Stimulated activated CD4-positive, alpha-beta T cell treated with anti-CD3 and anti-CD28 coated beads, Interleukin-2, amount 100 ng/mL, for 24 hours (primary cell): Measurements from ENCODE around the gene KCNN3.

ENCODE experiments used
- DNase-seq, 2 donors: peaks; one replicate each; pipeline ENCODE4 v3.0.0-alpha.2; 2020

The KCNN3 gene

GRCh38 chr1:154791292-154792166 is 78.6 kb downstream of the KCNN3 start:
- DNase-seq = peak; percentile 72 to 76

- no peak for DNase-seq
These were observed 81.2 kb downstream of the KCNN3 start for GRCh38 chr1:154788886-154789285.

DNA sequence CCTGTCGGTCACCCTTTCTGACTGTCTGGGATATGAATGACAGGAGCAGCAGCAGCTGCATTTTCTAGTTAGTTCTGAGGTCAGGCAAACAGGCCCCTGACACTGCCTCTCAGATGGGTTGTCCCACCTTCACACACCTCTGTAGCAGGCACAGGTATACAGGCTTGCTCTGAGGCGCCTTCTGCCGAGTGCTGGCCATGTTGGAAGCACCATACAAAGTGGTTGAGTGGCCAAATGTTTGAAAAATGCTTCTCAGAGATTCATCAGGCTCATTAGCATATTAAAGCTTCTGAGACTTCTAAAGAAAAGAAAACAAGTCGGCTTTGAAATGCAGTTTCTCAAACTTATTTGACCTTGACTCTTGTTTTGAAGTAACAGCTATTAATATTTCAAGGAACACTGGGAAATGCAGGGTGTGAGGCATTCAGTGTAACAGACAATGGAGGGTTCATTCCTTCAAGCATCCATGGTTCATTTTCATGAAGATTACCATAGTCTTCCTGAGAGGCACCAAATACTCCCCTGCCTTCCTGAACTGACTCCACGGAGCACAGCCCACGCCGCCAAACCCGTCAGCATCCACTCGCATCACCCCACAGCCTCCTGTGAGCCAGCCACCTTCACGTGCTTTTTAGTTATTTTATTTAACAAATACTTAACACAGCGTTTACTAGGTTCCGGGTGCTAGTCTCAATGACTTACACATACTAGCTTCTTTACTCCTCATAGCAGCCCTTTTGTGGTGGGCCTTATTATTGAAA is 81.8 kb downstream of the KCNN3 start:
- no peak for DNase-seq

DNA sequence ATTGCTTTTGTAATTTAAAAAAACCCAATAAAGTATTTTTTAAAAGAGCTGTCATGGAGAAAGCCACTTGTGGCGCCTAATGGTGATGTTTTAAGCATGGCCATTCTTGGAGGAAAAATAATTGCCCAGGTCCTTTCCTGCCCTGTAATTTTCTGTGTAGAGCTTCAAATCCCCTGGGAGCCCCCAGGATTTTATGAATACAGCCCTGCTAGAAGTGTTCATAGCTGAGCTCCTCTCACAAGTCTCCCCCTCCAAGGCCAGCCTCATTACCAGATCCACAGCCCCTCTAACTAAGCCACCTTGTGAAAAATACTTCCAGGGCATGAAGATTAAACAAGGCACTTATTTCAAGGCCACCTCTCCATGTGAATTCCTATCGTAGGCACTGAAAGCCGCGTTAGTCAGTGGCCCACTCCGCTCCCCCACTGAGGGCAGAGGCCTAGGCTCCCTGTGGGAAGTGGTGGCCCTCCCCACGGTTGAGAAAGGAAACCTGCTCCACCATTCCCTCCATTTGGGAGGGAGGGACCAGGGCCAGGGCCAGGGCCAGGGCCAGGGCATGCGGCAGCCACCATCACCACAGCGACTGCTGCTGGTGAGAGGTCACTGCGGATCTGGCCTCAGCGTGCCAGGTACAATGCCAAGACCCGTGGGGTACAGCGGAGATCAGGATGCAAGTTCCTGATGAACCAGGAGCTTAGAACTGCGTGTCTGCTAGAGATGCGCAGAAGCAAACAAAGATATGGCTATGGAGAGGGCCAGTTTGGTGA is 83.1 kb downstream of the KCNN3 start:
- no peak for DNase-seq

DNA sequence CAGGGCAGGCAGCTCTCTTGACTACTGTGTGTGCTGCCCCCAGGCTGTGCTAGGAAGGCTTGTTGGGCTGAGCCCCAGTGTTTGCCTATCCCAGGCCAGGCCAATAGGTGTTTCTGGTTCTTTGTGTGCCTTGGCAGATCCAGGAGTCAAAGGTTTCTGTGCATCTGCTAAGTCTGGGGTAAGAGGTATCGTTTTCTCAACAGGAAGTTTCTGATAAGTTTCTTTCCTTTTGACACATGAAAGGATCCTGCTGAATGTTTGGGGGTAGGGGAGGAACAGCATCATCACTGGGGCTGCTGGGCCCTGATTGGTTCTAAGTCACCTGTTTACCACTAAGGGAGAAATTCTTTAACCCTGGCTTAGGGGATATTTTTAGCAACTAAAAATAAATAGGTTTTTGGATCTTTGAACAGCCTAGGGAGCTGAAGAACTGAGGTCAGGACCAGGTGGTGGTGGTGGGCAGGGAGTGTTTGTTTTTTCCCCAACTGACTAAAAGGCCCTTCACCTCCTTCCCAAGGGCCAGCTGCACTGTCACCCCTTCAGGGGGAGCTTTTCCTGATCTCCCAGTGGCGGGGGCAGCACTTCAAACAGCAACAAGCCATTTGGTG is 85.1 kb downstream of the KCNN3 start:
- DNase-seq = peak; percentile 30 to 46

DNA sequence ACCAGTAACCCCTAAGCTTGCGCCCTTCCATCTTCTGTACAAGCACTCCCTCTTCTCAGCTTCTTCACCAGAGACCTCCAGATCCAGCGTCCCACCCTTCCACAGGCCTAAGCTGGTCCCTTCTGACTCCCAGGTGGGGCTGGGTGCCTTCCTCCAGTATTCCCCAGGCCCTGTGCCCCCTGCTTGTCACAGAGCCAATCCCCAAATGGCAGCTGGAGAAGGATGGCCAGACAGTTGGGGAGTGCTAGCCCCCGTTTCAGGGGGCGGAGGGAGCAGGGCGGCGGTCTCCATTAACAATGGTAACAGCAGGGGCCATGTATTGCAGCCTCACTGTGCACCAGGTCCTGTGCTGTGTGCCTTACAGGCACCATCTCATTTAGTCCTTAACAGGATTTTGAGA is 85.7 kb downstream of the KCNN3 start:
- DNase-seq = no peak

GRCh38 chr1:154783976-154784375 is 86.1 kb downstream of the KCNN3 start:
- DNase-seq = no peak

GRCh38 chr1:154780541-154780940 is 89.5 kb downstream of the KCNN3 start:
- DNase-seq = no peak

- DNase-seq = no peak
These were observed 90.4 kb downstream of the KCNN3 start for GRCh38 chr1:154779551-154780189.

- DNase-seq = no peak
These were observed 91.1 kb downstream of the KCNN3 start for GRCh38 chr1:154778944-154779343.

DNA sequence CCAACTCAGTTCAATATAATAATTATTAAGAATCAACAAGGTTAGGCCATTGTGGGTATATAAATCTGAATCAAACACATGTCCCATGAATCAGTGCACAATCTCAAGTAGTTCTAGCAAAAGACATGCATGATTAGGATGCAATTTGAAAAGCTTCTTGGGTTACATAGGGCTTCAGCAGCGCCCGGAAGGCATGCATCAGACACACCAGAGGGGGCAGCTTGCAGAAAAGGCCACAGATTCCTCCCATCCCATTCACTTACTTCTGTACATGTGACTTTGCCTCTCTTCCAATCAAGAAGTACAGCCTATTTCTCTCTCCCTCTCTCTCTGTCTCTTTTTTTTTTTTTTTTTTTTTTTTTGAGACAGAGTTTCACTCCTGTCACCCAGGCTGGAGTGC is 91.8 kb downstream of the KCNN3 start:
- DNase-seq = no peak

- no peak for DNase-seq
These were observed 92.3 kb downstream of the KCNN3 start for GRCh38 chr1:154777781-154778180.

- no peak for DNase-seq
These were observed 92.9 kb downstream of the KCNN3 start for GRCh38 chr1:154777154-154777553.

DNA sequence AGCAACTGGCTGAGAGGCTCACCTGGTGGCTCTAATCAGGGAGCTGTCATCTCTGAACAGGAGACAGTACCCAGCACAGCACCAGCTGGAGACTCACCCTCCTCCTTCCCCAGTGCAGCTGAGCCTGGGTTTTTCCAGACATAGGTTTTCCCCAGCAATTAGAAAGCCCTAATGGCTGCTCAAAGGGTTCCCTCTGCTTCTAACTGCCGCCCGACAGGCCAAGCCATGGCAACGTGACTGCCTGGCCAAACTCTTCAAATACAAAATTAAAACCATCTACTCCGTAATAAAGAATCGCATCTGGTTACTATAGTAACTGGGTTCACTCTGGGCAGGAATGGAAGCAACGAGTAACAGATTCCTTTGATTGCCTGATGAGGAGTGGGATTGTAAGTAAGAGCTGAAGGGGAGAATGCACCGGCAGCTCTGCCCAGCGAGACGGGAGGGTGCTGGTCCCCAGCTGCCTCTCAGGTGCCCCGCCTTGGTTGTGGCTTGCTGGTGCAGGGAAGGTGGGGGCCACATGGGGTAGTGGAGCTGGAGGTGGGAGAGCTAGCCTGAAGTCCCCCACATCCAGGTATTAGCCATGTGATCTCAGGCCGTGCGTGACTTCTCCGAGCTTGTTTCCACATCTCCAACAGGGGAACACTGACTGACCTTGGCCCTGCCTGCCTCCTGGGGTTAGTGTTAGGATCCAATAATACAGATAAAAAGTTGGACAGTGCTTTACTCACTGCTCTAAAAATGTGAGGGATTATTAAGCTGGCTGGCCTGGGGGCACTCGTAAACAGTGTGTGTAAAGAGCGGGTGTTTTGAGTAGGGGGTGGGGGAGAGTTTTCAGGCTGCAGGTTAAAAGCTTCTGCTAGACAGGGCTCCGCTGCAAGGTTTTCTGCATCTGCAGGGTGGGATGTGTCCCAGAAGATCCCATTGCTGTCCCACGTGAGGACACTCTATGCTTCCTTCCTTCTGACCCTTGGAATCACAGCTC is 94.2 kb downstream of the KCNN3 start:
- DNase-seq = no peak

DNA sequence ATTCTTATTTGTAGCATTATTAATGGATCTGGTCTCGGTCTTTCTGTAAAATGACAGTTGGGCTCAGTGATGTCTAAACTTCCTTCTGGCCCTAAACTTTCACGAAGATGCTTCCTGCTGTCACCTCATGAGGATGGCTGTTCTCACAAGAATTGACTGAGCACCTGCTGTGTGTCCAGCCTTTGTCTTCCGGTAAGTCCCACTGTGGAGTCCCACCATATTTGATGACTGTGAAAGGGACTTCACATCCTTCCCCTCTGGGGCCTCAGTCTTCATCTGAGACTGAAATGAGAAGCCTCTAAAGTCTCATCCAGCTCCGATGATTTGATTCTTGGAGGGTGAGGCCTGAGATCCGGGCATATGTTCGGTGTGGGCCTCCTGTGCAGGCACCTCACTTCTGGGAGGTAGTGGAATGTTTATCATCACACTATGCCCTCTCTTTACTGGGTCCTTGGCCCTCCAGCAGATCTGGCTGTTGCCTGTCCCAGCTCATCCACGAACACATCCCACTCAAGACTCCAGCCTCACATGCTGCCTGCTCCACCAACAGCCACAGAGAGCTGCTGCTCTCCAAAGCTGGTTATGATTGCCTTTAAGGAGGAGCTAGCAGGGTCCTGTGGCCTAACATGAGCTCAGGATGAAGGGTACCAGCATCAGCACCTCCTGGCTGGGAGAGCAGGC is 95.8 kb downstream of the KCNN3 start:
- no peak for DNase-seq

DNA sequence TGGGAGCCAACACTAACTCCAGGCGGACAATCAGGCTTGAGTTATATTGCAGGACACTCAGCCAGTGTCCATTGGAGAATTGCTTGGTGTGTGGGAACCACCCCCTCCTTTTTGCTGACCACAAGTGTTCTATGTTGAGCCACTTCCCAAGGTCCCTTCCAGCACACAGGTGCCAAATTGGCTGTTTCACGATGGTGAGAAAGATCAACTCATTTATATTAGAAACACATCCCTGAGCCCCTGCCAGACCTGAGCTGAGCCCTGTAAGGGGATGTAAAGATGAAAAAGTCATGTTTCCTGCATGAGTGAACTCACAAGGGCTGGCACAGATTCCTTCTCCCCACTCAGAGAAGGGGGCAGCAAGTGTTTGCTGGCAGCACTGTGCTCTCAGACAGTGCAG is 96.5 kb downstream of the KCNN3 start:
- no peak for DNase-seq

- peak; percentile 35 to 45 for DNase-seq
These were observed 97.2 kb downstream of the KCNN3 start for GRCh38 chr1:154772606-154773506.

DNA sequence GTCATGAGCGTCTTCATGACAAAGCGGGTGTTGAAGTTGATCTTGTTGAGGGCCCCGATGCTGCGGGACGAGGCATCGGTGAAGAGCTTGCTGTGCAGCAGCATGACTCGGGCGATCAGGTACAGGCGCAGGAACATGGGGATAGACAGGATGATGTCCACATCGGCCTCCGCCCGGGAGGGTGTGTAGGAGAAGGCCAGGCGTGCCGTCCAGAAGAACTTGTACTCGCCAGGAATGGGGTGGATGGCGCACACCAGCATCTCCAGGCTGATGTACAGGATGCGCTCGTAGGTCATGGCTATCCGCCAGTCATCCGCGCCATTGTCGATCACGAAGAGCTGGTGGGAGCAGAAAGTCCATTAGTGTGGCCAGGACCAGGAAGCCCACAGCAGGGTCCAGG is 98.0 kb downstream of the KCNN3 start:
- no peak for DNase-seq

DNA sequence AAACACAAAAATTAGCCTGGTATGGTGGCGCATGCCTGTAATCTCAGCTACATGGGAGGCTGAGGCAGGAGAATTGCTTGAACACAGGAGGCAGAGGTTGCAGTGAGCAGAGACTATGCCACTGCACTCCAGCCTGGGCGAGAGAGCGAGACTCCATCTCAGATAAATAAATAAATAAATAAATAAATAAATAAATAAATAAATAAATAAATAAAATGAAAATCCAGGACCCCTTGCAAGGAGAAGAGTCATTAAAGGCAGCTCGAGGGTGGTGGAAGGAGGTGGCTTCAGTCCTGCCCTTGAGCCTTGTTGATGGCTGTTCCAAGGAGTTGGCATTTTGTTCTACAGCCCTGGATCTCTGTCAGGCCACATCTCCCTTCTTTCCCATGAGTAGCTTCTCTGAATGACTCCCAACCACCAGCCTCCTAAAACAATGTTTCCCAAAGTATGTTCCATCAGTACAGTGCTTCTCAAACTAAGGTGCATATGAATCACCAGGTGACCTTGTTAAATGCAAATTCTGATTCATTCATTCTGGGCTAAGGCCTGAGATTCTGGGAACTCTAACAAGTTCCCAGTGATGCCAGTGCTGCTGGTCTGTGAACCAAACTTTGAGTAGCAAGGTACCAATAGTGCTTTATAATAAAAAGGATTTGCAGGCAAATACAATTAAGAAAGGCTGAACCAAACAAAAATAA is 99.0 kb downstream of the KCNN3 start:
- DNase-seq = no peak
